K562 (cell line): ENCODE results near the gene NR0B2. TPM values are rescaled to one million over a fixed set of nuclear protein-coding genes. Genes with fewer than 3 reads are reported as not detected.

Experiments used
- CBFA2T2 ChIP-seq: fragments of 450-650 bp; conservative IDR thresholded peaks from 2 replicates; pipeline ENCODE4 v1.6.1; 2017; ENCODE audit warnings: mild to moderate bottlenecking
- CEBPG ChIP-seq, 3 experiments: fragments of 200-800 bp in 1 of 3; sonication (Bioruptor generic) in 1 of 3; sonication (generic) in 1 of 3; formaldehyde crosslinking in 1 of 3; IDR thresholded peaks in 2 of 3; conservative IDR thresholded peaks in 1 of 3; 2 replicates each; pipeline versions ENCODE4 v1.6.1 to v1.8.0; 2016 to 2022; ENCODE audit warnings: missing compliant biosample characterization in 2 of 3, missing genetic modification characterization in 2 of 3, mild to moderate bottlenecking in 1 of 3, missing genetic modification reagents in 1 of 3
- DPF2 ChIP-seq: fragments of 450-650 bp; IDR thresholded peaks from 2 replicates; pipeline ENCODE4 v1.6.1; 2016
- E4F1 ChIP-seq: fragments of 250-450 bp; sonication (Bioruptor Pico); IDR thresholded peaks from 2 replicates; pipeline ENCODE4 v1.5.0; 2021; ENCODE audit warnings: mild to moderate bottlenecking, borderline replicate concordance
- GTF2F1 ChIP-seq: IDR thresholded peaks from 2 replicates; pipeline ENCODE4 v1.6.1; 2011; ENCODE audit warnings: low read depth, low read length, improper control_type of control experiment
- HDAC2 ChIP-seq: fragments of 450-650 bp; IDR thresholded peaks from 2 replicates; pipeline ENCODE4 v1.6.1; 2016; ENCODE audit warnings: mild to moderate bottlenecking
- KDM2B ChIP-seq: fragments of 250-450 bp; sonication (Bioruptor Pico); IDR thresholded peaks from 2 replicates; pipeline ENCODE4 v1.8.0; 2021; ENCODE audit warnings: mild to moderate bottlenecking, moderate library complexity
- PHB ChIP-seq: fragments of 250-450 bp; sonication (Bioruptor Pico); IDR thresholded peaks from 2 replicates; pipeline ENCODE4 v1.5.0; 2021
- RBBP5 ChIP-seq: fragments of 200-600 bp; sonication (generic); IDR thresholded peaks from 2 replicates; pipeline ENCODE4 v1.6.1; 2012; ENCODE audit warnings: borderline replicate concordance, mild to moderate bottlenecking, low read length, control low read depth, inconsistent platforms; ENCODE audit not compliant: insufficient read depth, poor library complexity, severe bottlenecking
- SMARCA4 ChIP-seq: fragments of 450-650 bp; IDR thresholded peaks from 2 replicates; pipeline ENCODE4 v1.6.1; 2016
- TFAM ChIP-seq: fragments of 250-450 bp; sonication (Bioruptor Pico); conservative IDR thresholded peaks from 2 replicates; pipeline ENCODE4 v1.5.0; 2021; ENCODE audit warnings: mild to moderate bottlenecking, moderate library complexity
- THRA ChIP-seq: fragments of 450-650 bp; IDR thresholded peaks from 2 replicates; pipeline ENCODE4 v1.6.1; 2017; ENCODE audit warnings: mild to moderate bottlenecking, moderate library complexity
- ZBTB34 ChIP-seq: fragments of 250-450 bp; sonication (Bioruptor Pico); IDR thresholded peaks from 2 replicates; pipeline ENCODE4 v1.8.0; 2021; ENCODE audit warnings: mild to moderate bottlenecking, moderate library complexity
- ZNF644 ChIP-seq: fragments of 200-800 bp; sonication (Bioruptor generic); IDR thresholded peaks from 2 replicates; pipeline ENCODE4 v1.6.1; 2016; ENCODE audit warnings: low read depth, missing genetic modification characterization, missing compliant biosample characterization
- ZNF717 ChIP-seq: fragments of 250-450 bp; sonication (Bioruptor Pico); IDR thresholded peaks from 2 replicates; pipeline ENCODE4 v1.5.0; 2021
- ZNF780A ChIP-seq: fragments of 250-450 bp; sonication (Bioruptor Pico); IDR thresholded peaks from 2 replicates; pipeline ENCODE4 v1.5.0; 2021; ENCODE audit warnings: mild to moderate bottlenecking
- polyA plus RNA-seq, 8 experiments: library from polyadenylated mRNA; depleted of rRNA in 4 of 8; stranded (reverse) in 5 of 8; unstranded in 3 of 8; fragments of >200 nt; fragmentation: Nextera tagmentation in 2 of 8; fragmentation: Illumina TruSeq in 1 of 8; extraction: Ambion mirVana in 2 of 8; extraction: Trizol in 1 of 8; gene quantifications; 2 replicates each; pipeline versions ENCODE4 v1.2.1 to v1.2.3, GENCODE V29; 2011 to 2014; ENCODE audit warnings: inconsistent platforms in 1 of 8, missing spikeins in 1 of 8
- total RNA-seq, 7 experiments: library from RNA; depleted of rRNA in 6 of 7; stranded (reverse); fragments of >200 nt in 6 of 7; fragmentation: Illumina TruSeq in 2 of 7; extraction: Trizol in 2 of 7; gene quantifications; 2 replicates each; pipeline versions ENCODE4 v1.2.1 to v1.2.3, GENCODE V29; 2011 to 2021; ENCODE audit warnings: low replicate concordance in 1 of 7
- TF ChIP-seq, protein P1 (sequence below), 3 experiments: fragments of 200-800 bp in 1 of 3; fragments of 250-450 bp in 1 of 3; fragments of 450-650 bp in 1 of 3; sonication (Bioruptor Pico) in 1 of 3; sonication (Bioruptor generic) in 1 of 3; formaldehyde crosslinking in 1 of 3; IDR thresholded peaks; 2 replicates each; pipeline versions ENCODE4 v1.6.1 to v1.8.0; 2016 to 2022; ENCODE audit warnings: mild to moderate bottlenecking in 2 of 3, missing genetic modification characterization in 2 of 3, missing compliant biosample characterization in 1 of 3, moderate library complexity in 1 of 3

NR0B2 gene
- total and polyA plus RNA-seq, 9 of the 15 experiments (the other 6 are each of a cell fraction or from before 2014, with no cell fraction given) = not detected

- TF ChIP-seq DPF2 = no peak
- TF ChIP-seq KDM2B = no peak
- no peak for TF ChIP-seq PHB
- 0 out of 2 replicates have a peak, but pooled peaks have one; percentile 3 for TF ChIP-seq ZNF644
- peak; percentile 75; the same call in 1 of the 2 replicates for TF ChIP-seq GTF2F1
- TF ChIP-seq ZNF780A (CRISPR knock-in tag) = no peak
- peak; percentile 99 for TF ChIP-seq HDAC2
- TF ChIP-seq CEBPG (CRISPR knock-in tag; IDR thresholded peaks at IDR 0.05) = peak; percentile 49; the same call in 1 of the 2 replicates
- peak; percentile 48 to 71; a peak in 3 of 4 replicates for TF ChIP-seq CEBPG (tag; conservative IDR thresholded peaks at IDR 0.05 in 1 of 2, IDR thresholded peaks at IDR 0.05 in 1 of 2)
- TF ChIP-seq CBFA2T2 = peak; percentile 72
- no peak for TF ChIP-seq E4F1 (CRISPR knock-in tag)
- TF ChIP-seq SMARCA4 = no peak
- no peak for TF ChIP-seq TFAM (CRISPR knock-in tag)
- TF ChIP-seq, protein P1, sequence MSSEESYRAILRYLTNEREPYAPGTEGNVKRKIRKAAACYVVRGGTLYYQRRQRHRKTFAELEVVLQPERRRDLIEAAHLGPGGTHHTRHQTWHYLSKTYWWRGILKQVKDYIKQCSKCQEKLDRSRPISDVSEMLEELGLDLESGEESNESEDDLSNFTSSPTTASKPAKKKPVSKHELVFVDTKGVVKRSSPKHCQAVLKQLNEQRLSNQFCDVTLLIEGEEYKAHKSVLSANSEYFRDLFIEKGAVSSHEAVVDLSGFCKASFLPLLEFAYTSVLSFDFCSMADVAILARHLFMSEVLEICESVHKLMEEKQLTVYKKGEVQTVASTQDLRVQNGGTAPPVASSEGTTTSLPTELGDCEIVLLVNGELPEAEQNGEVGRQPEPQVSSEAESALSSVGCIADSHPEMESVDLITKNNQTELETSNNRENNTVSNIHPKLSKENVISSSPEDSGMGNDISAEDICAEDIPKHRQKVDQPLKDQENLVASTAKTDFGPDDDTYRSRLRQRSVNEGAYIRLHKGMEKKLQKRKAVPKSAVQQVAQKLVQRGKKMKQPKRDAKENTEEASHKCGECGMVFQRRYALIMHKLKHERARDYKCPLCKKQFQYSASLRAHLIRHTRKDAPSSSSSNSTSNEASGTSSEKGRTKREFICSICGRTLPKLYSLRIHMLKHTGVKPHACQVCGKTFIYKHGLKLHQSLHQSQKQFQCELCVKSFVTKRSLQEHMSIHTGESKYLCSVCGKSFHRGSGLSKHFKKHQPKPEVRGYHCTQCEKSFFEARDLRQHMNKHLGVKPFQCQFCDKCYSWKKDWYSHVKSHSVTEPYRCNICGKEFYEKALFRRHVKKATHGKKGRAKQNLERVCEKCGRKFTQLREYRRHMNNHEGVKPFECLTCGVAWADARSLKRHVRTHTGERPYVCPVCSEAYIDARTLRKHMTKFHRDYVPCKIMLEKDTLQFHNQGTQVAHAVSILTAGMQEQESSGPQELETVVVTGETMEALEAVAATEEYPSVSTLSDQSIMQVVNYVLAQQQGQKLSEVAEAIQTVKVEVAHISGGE (CRISPR knock-in tag; IDR thresholded peaks at IDR 0.05) = no peak
- no peak for TF ChIP-seq THRA
- no peak for TF ChIP-seq ZBTB34
- TF ChIP-seq ZNF717 (CRISPR knock-in tag) = no peak
- peak; percentile 95 for TF ChIP-seq RBBP5
Measured at GRCh38 chr1:26900001-26900814, 13.6 kb downstream of the NR0B2 start, which contains the start of gene GPATCH3 (continued).
